Peyer's patch (tissue), 4 donors: ENCODE results near the gene BCR. TPM values are rescaled to one million over a fixed set of nuclear protein-coding genes. Genes with fewer than 3 reads are reported as not detected.

Experiments
- DNase-seq, 3 donors: peaks; one replicate each; pipeline ENCODE4 v3.0.0-alpha.2; 2017 to 2019
- H3K27ac ChIP-seq, 4 donors: fragments of 200-600 bp; sonication (generic); one replicate each; pipeline ENCODE4 v1.5.1; 2016 to 2019
- H3K27me3 ChIP-seq, 2 donors: fragments of 200-600 bp; sonication (generic); one replicate each; pipeline ENCODE4 v1.5.1; 2019
- H3K36me3 ChIP-seq, 3 donors: fragments of 200-600 bp; sonication (generic); one replicate each; pipeline ENCODE4 v1.5.1; 2016 to 2019
- H3K4me1 ChIP-seq, 4 donors: fragments of 200-600 bp; sonication (generic); one replicate each; pipeline ENCODE4 v1.5.1; 2016 to 2019
- H3K4me3 ChIP-seq, 4 donors: fragments of 200-600 bp; sonication (generic); 1 replicate in 3 of 4; 2 replicates in 1 of 4; pipeline ENCODE4 v1.5.1; 2016 to 2019; ENCODE audit warnings: mild to moderate bottlenecking in 1 of 4
- H3K9me3 ChIP-seq, 4 donors: fragments of 200-600 bp; sonication (generic); one replicate each; pipeline ENCODE4 v1.5.1; 2016 to 2019; ENCODE audit warnings: mild to moderate bottlenecking in 1 of 4
- CTCF ChIP-seq, 6 experiments: fragments of 450-650 bp in 4 of 6; fragments of 200-600 bp in 2 of 6; sonication (generic) in 1 of 6; IDR thresholded peaks; one replicate each; pipeline ENCODE4 v1.5.1; 2017 to 2019; ENCODE audit warnings: antibody characterized with exemption in 6 of 6, mild to moderate bottlenecking in 3 of 6, moderate library complexity in 1 of 6
- POLR2A ChIP-seq, 2 donors: fragments of 450-650 bp; IDR thresholded peaks; one replicate each; pipeline ENCODE4 v1.5.1; 2017; ENCODE audit warnings: antibody characterized with exemption in 2 of 2, mild to moderate bottlenecking in 2 of 2, moderate library complexity in 2 of 2
- total RNA-seq, 4 donors: library from RNA; depleted of rRNA; stranded (reverse); fragments of >200 nt; gene quantifications; one replicate each; pipeline ENCODE4 v1.1.0, GENCODE V29; 2016

Gene BCR
- total RNA-seq, 4 donors from 2014 or later = 55.8 to 86.9 (median 66.1) TPM

- Histone ChIP-seq H3K27me3 (no peaks in the 10 kb centered on the region), H3K9me3 (no peaks in the 10 kb centered on the region), H3K36me3 (no peaks in the 10 kb centered on the region), H3K4me3 (no peak overlapping the region), H3K4me1 (peaks cover 0 to 9% (median 0%) of the 10 kb centered on the region in 4 donors), H3K27ac (no peak overlapping the region)
- no peak for TF ChIP-seq CTCF (IDR thresholded peaks at IDR 0.05)
- TF ChIP-seq POLR2A (IDR thresholded peaks at IDR 0.05) = no peak
- DNase-seq = no peak
Observed at GRCh38 chr22:23206915-23207314, 26.6 kb downstream of the BCR start.

GRCh38 chr22:23207729-23208393 lies 27.6 kb downstream of the BCR start:
- Histone ChIP-seq H3K4me3 (no peak overlapping the region), H3K27me3 (no peaks in the 10 kb centered on the region), H3K36me3 (no peaks in the 10 kb centered on the region), H3K9me3 (no peaks in the 10 kb centered on the region), H3K4me1 (peaks cover 0 to 11% (median 0%) of the 10 kb centered on the region in 4 donors), H3K27ac (no peak overlapping the region)
- TF ChIP-seq CTCF (IDR thresholded peaks at IDR 0.05) = no peak
- no peak for TF ChIP-seq POLR2A (IDR thresholded peaks at IDR 0.05)
- peak in 2 of 3 donors; percentile 52 to 68 for DNase-seq

- no peaks in the 10 kb centered on the region for H3K36me3 ChIP-seq
- H3K27me3 ChIP-seq = no peaks in the 10 kb centered on the region
- H3K9me3 ChIP-seq = no peaks in the 10 kb centered on the region
- peaks cover 0 to 11% (median 0%) of the 10 kb centered on the region in 4 donors for H3K4me1 ChIP-seq
- no peak overlapping the region for H3K27ac ChIP-seq
- no peak for DNase-seq
- TF ChIP-seq POLR2A (IDR thresholded peaks at IDR 0.05) (no peak), CTCF (IDR thresholded peaks at IDR 0.05) (no peak)
- no peak overlapping the region for H3K4me3 ChIP-seq
Observed at GRCh38 chr22:23210428-23211170, 30.3 kb downstream of the BCR start.

GRCh38 chr22:23211622-23212021 lies 31.3 kb downstream of the BCR start:
- peaks cover 0 to 11% (median 0%) of the 10 kb centered on the region in 4 donors for H3K4me1 ChIP-seq
- DNase-seq = no peak
- no peaks in the 10 kb centered on the region for H3K36me3 ChIP-seq
- H3K4me3 ChIP-seq = no peak overlapping the region
- TF ChIP-seq CTCF (IDR thresholded peaks at IDR 0.05) (no peak), POLR2A (IDR thresholded peaks at IDR 0.05) (no peak)
- no peaks in the 10 kb centered on the region for H3K9me3 ChIP-seq
- no peaks in the 10 kb centered on the region for H3K27me3 ChIP-seq
- H3K27ac ChIP-seq = no peak overlapping the region

- H3K27ac ChIP-seq = no peak overlapping the region
- H3K27me3 ChIP-seq = no peaks in the 10 kb centered on the region
- no peaks in the 10 kb centered on the region for H3K9me3 ChIP-seq
- DNase-seq = peak in 1 of 3 donors; percentile 33
- H3K4me3 ChIP-seq = no peak overlapping the region
- peaks cover 0 to 11% (median 0%) of the 10 kb centered on the region in 4 donors for H3K4me1 ChIP-seq
- H3K36me3 ChIP-seq = no peaks in the 10 kb centered on the region
- TF ChIP-seq POLR2A (IDR thresholded peaks at IDR 0.05) (no peak), CTCF (IDR thresholded peaks at IDR 0.05) (no peak)
Observed at GRCh38 chr22:23212061-23213021, 32.0 kb downstream of the BCR start.
